HG02943 (cell line): ENCODE results near the gene SOCS3.
A peak's percentile ranks its signal among the peaks of the same experiment; 100 is the strongest.

Experiments used
- ATAC-seq: cut with Tn5 transposase; IDR thresholded peaks from one replicate; pipeline ENCODE4 v1.9.1; 2021; ENCODE audit warnings: mild to moderate bottlenecking, low read depth, moderate library complexity; ENCODE audit not compliant: unreplicated experiment

The SOCS3 gene

DNA sequence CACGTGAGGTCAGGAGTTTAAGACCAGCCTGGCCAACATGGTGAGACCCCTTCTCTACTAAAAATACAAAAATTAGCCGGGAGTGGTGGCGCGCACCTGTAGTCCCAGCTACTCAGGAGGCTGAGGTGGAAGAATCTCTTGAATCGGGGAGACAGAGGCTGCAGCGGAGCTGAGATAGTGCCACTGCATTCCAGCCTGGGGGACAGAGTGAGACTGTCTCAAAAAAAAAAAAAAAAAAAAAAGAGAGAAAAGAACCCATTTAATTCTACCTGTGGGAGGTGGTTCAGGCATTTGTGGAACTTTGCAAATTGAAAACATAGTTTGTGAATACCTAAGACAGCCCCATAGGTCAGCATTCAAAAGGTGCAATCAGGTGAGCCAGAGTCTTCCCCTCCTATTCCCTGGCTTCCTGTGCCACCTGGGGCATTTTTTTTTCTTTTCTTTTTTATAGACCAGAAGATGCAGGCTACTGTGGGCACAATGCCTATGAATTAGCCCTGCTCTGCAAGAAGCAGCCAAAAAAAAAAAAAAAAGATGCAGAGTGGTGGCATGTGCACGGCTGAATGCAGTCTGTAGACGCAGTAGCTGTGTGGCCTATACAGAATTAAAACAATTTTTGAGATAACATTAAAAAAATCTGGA, 9.1 kb upstream of the SOCS3 start:
- ATAC-seq = no peak

GRCh38 chr17:78368348-78368747, 8.5 kb upstream of the SOCS3 start:
- ATAC-seq = no peak

- ATAC-seq = no peak
These were observed 7.3 kb upstream of the SOCS3 start for GRCh38 chr17:78367193-78367592.

DNA sequence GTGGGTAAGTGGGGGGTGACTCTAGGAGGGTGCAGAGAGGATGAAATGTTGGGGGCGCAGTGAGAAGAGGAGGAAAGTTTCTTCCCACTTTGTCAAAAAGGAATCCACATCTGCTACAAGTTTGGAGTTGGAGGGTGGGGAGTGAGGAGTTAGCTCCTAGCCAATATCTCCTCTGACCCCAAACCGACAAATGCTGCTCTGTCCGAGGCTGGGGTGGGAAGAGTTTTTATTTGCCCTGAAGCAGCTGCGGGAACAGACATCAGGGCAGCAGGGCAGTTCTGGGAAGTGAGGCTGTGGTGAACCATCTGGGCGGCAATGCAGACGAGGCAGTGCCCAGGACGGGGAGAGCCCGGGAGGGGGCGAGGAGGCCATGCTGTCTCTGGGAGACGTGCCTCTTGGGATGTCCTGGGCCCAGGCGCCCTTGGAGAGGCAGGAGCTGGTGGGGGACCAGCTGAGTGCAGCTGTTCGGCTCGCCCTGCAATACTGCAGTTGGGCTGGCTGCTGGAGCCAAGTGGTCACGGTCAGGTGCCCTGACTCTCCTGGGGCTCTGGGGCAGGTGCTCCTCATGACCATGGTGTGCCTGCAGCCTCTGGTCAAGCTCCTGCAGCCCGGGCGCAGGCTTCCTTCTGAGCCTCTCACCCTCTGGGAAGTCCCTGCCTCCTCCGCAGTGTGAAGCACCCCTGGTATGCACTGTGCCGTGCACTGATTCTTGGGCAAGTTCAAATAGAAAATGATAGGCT, 6.4 kb upstream of the SOCS3 start:
- ATAC-seq = no peak

DNA sequence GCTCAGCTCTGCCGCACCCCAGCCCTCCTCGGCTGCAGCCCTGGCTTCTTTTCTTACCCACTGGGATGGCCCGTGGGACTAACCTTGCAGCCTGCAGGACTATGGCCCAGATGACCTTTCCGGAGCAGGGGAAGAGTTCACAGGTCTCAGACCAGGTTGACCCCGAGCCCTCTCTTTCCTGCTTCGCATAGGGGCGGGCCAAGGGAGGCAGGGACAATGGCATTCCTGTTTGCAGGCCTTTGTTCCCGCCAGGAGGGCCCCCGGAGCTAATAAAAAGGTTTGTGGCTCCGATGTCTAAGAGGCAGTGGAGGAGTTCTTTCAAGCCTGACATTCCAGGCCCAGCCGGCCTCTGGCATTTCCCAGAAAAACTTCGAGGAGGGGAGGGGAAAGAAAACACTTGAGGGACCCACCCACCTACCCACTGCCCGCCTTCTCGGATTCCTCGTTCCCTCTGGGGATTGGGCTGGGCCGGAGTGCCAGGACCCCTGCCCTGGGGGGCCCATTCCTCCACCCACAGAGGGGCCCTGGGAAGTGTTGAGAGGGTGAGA, 5.8 kb upstream of the SOCS3 start:
- no peak for ATAC-seq

- no peak for ATAC-seq
These were observed 4.8 kb upstream of the SOCS3 start for GRCh38 chr17:78364436-78365281.

GRCh38 chr17:78362671-78363070, 2.8 kb upstream of the SOCS3 start:
- ATAC-seq = no peak

DNA sequence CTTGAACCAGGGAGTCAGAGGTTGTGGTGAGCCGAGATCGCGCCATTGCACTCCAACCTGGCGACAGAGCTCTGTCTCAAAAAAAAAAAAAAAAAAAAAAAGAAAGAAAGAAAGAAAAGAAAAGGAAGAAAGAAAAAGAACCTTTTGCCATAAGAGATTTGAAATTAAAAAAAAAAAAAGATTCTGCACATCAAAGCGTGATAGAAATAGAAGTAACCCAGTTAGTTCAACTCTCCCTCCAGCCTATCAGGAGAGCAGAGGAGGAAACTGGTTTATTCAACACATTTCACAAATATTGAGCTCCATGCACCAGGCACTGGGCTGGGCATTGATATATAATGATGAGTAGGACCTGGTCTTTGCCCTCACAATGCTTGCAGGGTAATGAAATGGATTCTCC, 2.4 kb upstream of the SOCS3 start:
- ATAC-seq = no peak

DNA sequence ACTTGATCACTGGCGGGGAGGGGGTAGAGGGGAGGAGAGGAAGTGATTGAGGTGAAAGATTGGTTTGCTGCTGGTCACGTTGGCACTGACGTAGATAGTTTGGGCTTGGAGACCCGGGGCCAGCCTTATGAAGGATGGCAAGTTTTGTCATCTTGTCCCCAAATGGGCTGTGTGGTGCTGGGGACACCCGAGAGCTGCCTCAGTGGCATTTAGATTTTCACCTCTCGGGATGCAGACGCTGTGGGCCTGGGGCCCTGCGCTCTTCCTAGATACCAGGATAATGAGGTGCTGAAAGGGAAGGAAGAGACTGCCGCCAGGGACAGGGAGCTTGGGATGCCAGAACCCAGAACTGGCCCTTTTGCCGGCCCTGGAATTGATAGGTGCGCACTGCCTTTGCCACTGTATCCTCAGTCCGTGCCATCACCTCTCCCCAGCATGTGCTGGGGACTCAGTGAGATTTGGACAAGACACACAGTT, 1.4 kb upstream of the SOCS3 start:
- ATAC-seq = no peak

- ATAC-seq = no peak
These were observed 721 bp upstream of the SOCS3 start for GRCh38 chr17:78360371-78361224.

DNA sequence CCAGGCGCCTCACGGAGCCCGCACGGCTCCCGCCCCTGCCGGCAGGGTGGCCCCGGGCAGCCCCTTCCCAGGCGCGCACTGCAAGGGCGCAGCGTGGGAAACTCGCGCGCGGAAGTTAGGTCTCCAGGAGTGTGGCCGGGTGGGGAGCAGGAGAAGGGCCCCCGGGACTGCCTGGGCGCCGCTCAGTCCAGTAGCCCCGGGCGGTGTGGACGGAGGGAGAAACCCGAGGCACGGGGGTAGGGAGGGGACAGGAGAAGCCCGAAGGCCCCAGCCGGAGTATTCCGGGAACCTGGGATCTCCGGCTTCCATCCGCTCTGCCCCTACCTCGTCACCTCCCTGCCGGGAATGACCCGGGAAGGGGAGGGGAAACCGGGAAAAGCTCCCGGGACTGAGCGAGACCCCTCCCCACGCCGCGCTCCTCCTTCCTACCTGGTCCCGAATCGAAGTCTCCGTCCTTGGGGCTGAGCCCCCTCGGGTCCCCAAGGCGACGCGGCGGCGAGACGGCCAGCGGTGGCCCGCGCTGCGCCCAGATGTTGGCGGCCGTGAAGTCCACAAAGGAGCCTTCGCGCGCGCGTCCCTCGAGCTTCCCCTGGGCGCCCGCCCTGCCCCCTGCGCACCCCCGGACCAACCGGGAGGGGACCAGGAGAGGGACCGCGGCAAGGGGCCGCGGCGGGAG, 418 bp downstream of the SOCS3 start:
- ATAC-seq = no peak

GRCh38 chr17:78358538-78359320, 1.1 kb downstream of the SOCS3 start:
- ATAC-seq = no peak

- ATAC-seq = no peak
These were observed 2.0 kb downstream of the SOCS3 start for GRCh38 chr17:78357672-78358537.

GRCh38 chr17:78357177-78357586, 2.7 kb downstream of the SOCS3 start:
- no peak for ATAC-seq

GRCh38 chr17:78356101-78356713, 3.7 kb downstream of the SOCS3 start:
- ATAC-seq = peak; percentile 43

GRCh38 chr17:78355701-78356100, 4.2 kb downstream of the SOCS3 start:
- ATAC-seq = no peak

DNA sequence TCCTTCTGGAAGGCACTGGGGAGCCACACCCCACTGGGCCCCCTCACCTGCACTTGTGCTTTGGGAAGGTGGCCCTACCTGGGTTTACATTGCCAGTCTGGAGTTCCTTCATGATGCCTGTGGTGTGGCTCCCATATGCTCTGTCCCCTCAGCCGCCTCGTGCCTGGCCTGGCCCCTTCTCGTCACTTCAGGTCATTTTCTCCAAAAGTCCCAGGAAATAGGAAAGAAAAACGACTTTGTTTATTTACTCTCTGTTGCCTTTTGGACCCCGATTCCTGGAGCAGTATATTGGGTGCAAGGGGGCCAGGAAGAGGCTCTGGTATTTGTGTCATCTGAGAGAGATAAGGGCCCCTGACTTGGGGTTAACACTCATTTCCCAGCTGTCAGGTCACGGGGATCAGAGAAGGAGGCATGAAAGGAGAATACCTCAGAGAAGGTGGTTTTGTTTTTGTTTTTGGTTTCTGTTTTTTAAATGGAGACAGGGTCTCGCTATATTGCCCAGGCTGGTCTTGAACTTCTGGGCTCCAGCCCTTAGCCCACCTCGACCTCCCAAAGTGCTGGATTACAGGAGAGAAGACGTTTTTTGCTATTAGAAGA, 4.7 kb downstream of the SOCS3 start:
- ATAC-seq = no peak
